Neural progenitor cell (in vitro differentiated cells): ENCODE results near the gene RAB39A.

Experiments used
- CTCF ChIP-seq: fragments of 200-600 bp; sonication (generic); IDR thresholded peaks from 2 replicates; pipeline ENCODE4 v1.5.1; 2017; ENCODE audit warnings: antibody characterized with exemption, mild to moderate bottlenecking
- EZH2 ChIP-seq: fragments of 200-600 bp; sonication (generic); IDR thresholded peaks from 2 replicates; pipeline ENCODE4 v1.6.1; 2017; ENCODE audit warnings: antibody characterized with exemption, mild to moderate bottlenecking, moderate library complexity
- EZH2phosphoT487 ChIP-seq: fragments of 200-600 bp; sonication (generic); IDR thresholded peaks from 2 replicates; pipeline ENCODE4 v1.6.1; 2017; ENCODE audit warnings: antibody characterized with exemption

GRCh38 chr11:107931206-107931605 is 3.0 kb downstream of the RAB39A start:
- no peak for TF ChIP-seq CTCF
- no peak for TF ChIP-seq EZH2
- TF ChIP-seq EZH2phosphoT487 = no peak
